Transverse colon (tissue), 3 donors: ENCODE data around the gene GADD45A.

Experiments used
- EP300 ChIP-seq: sonication (generic); formaldehyde crosslinking; IDR thresholded peaks from one replicate; pipeline ENCODE4 v1.6.1; 2017; ENCODE audit warnings: antibody characterized with exemption, low read depth
- TF ChIP-seq, protein P1 (sequence below), 5 experiments: fragments of 200-600 bp in 3 of 5; fragments of 450-650 bp in 2 of 5; sonication (generic) in 3 of 5; IDR thresholded peaks; 1 replicate in 2 of 5; 2 replicates in 3 of 5; pipeline ENCODE4 v1.5.1; 2016 to 2017; ENCODE audit warnings: antibody characterized with exemption in 5 of 5, inconsistent platforms in 3 of 5, mild to moderate bottlenecking in 2 of 5, moderate library complexity in 1 of 5

GRCh38 chr1:67696708-67697107 is 11.7 kb downstream of the GADD45A start:
- no peak for TF ChIP-seq EP300
- TF ChIP-seq, protein P1, sequence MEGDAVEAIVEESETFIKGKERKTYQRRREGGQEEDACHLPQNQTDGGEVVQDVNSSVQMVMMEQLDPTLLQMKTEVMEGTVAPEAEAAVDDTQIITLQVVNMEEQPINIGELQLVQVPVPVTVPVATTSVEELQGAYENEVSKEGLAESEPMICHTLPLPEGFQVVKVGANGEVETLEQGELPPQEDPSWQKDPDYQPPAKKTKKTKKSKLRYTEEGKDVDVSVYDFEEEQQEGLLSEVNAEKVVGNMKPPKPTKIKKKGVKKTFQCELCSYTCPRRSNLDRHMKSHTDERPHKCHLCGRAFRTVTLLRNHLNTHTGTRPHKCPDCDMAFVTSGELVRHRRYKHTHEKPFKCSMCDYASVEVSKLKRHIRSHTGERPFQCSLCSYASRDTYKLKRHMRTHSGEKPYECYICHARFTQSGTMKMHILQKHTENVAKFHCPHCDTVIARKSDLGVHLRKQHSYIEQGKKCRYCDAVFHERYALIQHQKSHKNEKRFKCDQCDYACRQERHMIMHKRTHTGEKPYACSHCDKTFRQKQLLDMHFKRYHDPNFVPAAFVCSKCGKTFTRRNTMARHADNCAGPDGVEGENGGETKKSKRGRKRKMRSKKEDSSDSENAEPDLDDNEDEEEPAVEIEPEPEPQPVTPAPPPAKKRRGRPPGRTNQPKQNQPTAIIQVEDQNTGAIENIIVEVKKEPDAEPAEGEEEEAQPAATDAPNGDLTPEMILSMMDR (IDR thresholded peaks at IDR 0.05) = no peak
